Stimulated activated CD4-positive, alpha-beta T cell treated with anti-CD3 and anti-CD28 coated beads, Interleukin-12 subunit alpha, Interleukin-12 subunit beta, amount 100 ng/mL, for 48 hours (primary cell): ENCODE results near the gene GRAMD2B.
"Not testable (repeated sequence)": the region's sequence is repeated elsewhere in the genome, so short reads cannot be mapped to it uniquely, and the experiment has no call there.

Experiments
- DNase-seq, 3 donors: peaks; one replicate each; pipeline ENCODE4 v3.0.0-alpha.2; 2020; ENCODE audit warnings: low read depth in 2 of 3, low spot score in 1 of 3

Gene GRAMD2B

GRCh38 chr5:126509339-126509738, 86.1 kb downstream of the GRAMD2B start:
- DNase-seq: no peak

- DNase-seq: no peak
These were observed 88.8 kb downstream of the GRAMD2B start for GRCh38 chr5:126511961-126512360.

- no peak for DNase-seq
These were observed 89.2 kb downstream of the GRAMD2B start for GRCh38 chr5:126512451-126512850.

GRCh38 chr5:126513302-126513701, 90.1 kb downstream of the GRAMD2B start:
- DNase-seq: no peak

- no peak for DNase-seq
These were observed 90.5 kb downstream of the GRAMD2B start for GRCh38 chr5:126513703-126514102.

GRCh38 chr5:126514131-126514557, 90.9 kb downstream of the GRAMD2B start:
- DNase-seq: no peak

- DNase-seq: no peak
These were observed 91.4 kb downstream of the GRAMD2B start for GRCh38 chr5:126514558-126515141.

- no peak for DNase-seq
These were observed 92.1 kb downstream of the GRAMD2B start for GRCh38 chr5:126515337-126515736.

GRCh38 chr5:126516133-126516532, 92.9 kb downstream of the GRAMD2B start:
- no peak for DNase-seq

- DNase-seq: no peak
These were observed 93.6 kb downstream of the GRAMD2B start for GRCh38 chr5:126516852-126517251.

GRCh38 chr5:126519223-126519622, 96.0 kb downstream of the GRAMD2B start:
- DNase-seq: not testable (repeated sequence)

GRCh38 chr5:126519637-126520592, 96.7 kb downstream of the GRAMD2B start:
- DNase-seq: no peak

- DNase-seq: no peak
These were observed 97.4 kb downstream of the GRAMD2B start for GRCh38 chr5:126520593-126520953.

- no peak for DNase-seq
These were observed 97.9 kb downstream of the GRAMD2B start for GRCh38 chr5:126521130-126521529.

GRCh38 chr5:126523818-126524510, 100.8 kb downstream of the GRAMD2B start:
- no peak for DNase-seq

GRCh38 chr5:126525630-126526245, 102.5 kb downstream of the GRAMD2B start:
- no peak for DNase-seq

GRCh38 chr5:126526493-126526892, 103.3 kb downstream of the GRAMD2B start:
- no peak for DNase-seq

GRCh38 chr5:126527158-126527557, 103.9 kb downstream of the GRAMD2B start:
- DNase-seq: no peak

GRCh38 chr5:126527892-126528291, 104.7 kb downstream of the GRAMD2B start:
- DNase-seq: no peak

GRCh38 chr5:126531543-126532120, 108.4 kb downstream of the GRAMD2B start:
- DNase-seq: no peak

- no peak for DNase-seq
These were observed 111.3 kb downstream of the GRAMD2B start for GRCh38 chr5:126534553-126534952.
